GM19193 (cell line): ENCODE measurements around the gene FCRLB.

Experiments
- POLR2A ChIP-seq: IDR thresholded peaks from 4 replicates; pipeline ENCODE4 v1.6.1; 2011; ENCODE audit not compliant: insufficient read depth, insufficient read length; ENCODE audit errors: extremely low read depth

FCRLB gene

GRCh38 chr1:161771973-161772372 is 50.6 kb downstream of the FCRLB start:
- TF ChIP-seq POLR2A, result no peak

- TF ChIP-seq POLR2A, result no peak
These were observed 51.1 kb downstream of the FCRLB start for GRCh38 chr1:161772397-161772796.

GRCh38 chr1:161773791-161774190 is 52.4 kb downstream of the FCRLB start:
- no peak for TF ChIP-seq POLR2A

- no peak for TF ChIP-seq POLR2A
These were observed 55.9 kb downstream of the FCRLB start for GRCh38 chr1:161777261-161777660.
